ENCODE data around the gene TAF7L. TPM values are rescaled to one million over a fixed set of nuclear protein-coding genes. Genes with fewer than 3 reads are reported as not detected.

TAF7L gene
- total RNA-seq, 1 donor from 2014 or later, result not detected

- intact Hi-C loops (cut with DNase I), result no loop called here
- DNase-seq (ENCODE audit: missing footprints), result no peak
- no peak for ATAC-seq
These were observed 60.1 kb downstream of the TAF7L start for GRCh38 chrX:101231080-101231479.

GRCh38 chrX:101230636-101231035 is 60.5 kb downstream of the TAF7L start:
- ATAC-seq (no peak), DNase-seq (ENCODE audit: missing footprints) (no peak)
- intact Hi-C loops (cut with DNase I), result no loop called here

GRCh38 chrX:101229170-101229569 is 62.0 kb downstream of the TAF7L start:
- DNase-seq (ENCODE audit: missing footprints) (no peak), ATAC-seq (no peak)
- intact Hi-C loops (cut with DNase I), result no loop called here

GRCh38 chrX:101223226-101223625 is 67.9 kb downstream of the TAF7L start:
- no peak for DNase-seq (ENCODE audit: missing footprints)
- no peak for ATAC-seq
- intact Hi-C loops (cut with DNase I), result no loop called here

GRCh38 chrX:101220662-101221260 is 70.4 kb downstream of the TAF7L start:
- DNase-seq (ENCODE audit: missing footprints) (no peak), ATAC-seq (no peak)
- intact Hi-C loops (cut with DNase I), result no loop called here

- intact Hi-C loops (cut with DNase I), result no loop called here
These were observed 71.2 kb downstream of the TAF7L start for GRCh38 chrX:101219864-101220346.

GRCh38 chrX:101219116-101219863 is 71.8 kb downstream of the TAF7L start, which contains the start of gene DRP2:
TSS of gene DRP2 (plus strand) at chrX:101219786. CDS start at chrX:101231648, 11,862 bp downstream.
- ATAC-seq (no peak), DNase-seq (ENCODE audit: missing footprints) (no peak)
- intact Hi-C loops (cut with DNase I), result no loop called here

More at GRCh38 chrX:101219864-101220346, 71.2 kb downstream of the TAF7L start:
- no peak for DNase-seq (ENCODE audit: missing footprints)
- ATAC-seq, result no peak

Other genes with a start within 250 kb of the TAF7L start
- 16.0 TPM for gene TRMT2B, start 239.2 kb downstream of the TAF7L start, total RNA-seq
- 0.16 TPM for gene TMEM35A, start 212.5 kb downstream of the TAF7L start, total RNA-seq
- gene CENPI, start 193.1 kb downstream of the TAF7L start, total RNA-seq, result 0.73 TPM
- not detected for gene DRP2, start 71.5 kb downstream of the TAF7L start, total RNA-seq
- 20.8 TPM for gene TIMM8A, start 57.4 kb upstream of the TAF7L start, total RNA-seq
- gene BTK, start 94.9 kb upstream of the TAF7L start, total RNA-seq, result 5.4 TPM
- 78.1 TPM for gene RPL36A, start 99.7 kb upstream of the TAF7L start, total RNA-seq
- 12.6 TPM for gene GLA, start 116.6 kb upstream of the TAF7L start, total RNA-seq
- 53.5 TPM for gene HNRNPH2, start 116.9 kb upstream of the TAF7L start, total RNA-seq
- 5.3 TPM for gene ARMCX4, start 194.1 kb upstream of the TAF7L start, total RNA-seq